HCT116 (cell line): ENCODE results near the gene MAPK6. TPM values are rescaled to one million over a fixed set of nuclear protein-coding genes. Genes with fewer than 3 reads are reported as not detected.

Experiments used
- ATAC-seq: fragments of 200-7000 bp; cut with Tn5 transposase; 2 replicates; pipeline ENCODE4 v1.9.1; 2020; ENCODE audit warnings: mild to moderate bottlenecking, moderate library complexity
- BruUV-seq: library from RNA; stranded (reverse); fragments of 400-500 nt; replicated peaks from 2 replicates; lab custom pipeline; 2021; lab: Mats Ljungman, UMichigan
- CTCF ChIA-PET: fragments of 300-600 bp; sonication (Branson Sonifier 250); formaldehyde crosslinking; loops from one replicate; lab custom pipeline; 2021; ENCODE audit warnings: antibody characterized with exemption; lab: Charles Lee
- POLR2A ChIA-PET: fragments of 300-600, 350-600 bp; sonication (Branson Sonifier 250); formaldehyde crosslinking; loops from one replicate; lab custom pipeline; 2021; ENCODE audit warnings: antibody characterized with exemption; lab: Charles Lee
- RAD21 ChIA-PET, 2 experiments: fragments of 300-600 bp; sonication (Branson Sonifier 250); formaldehyde crosslinking; loops; one replicate each; lab custom pipeline; 2023; ENCODE audit warnings: low total read pairs in 2 of 2; ENCODE audit not compliant: uncharacterized antibody in 2 of 2, unreplicated experiment in 2 of 2, low non-redundant PET in 1 of 2; lab: Charles Lee
- DNase-seq: peaks from one replicate; pipeline ENCODE4 v3.0.0-alpha.2; 2010; ENCODE audit warnings: low read depth, low spot score
- H2AFZ ChIP-seq: fragments of 200-600 bp; shearing (Covaris generic), sonication (generic); 2 replicates; pipeline ENCODE4 v1.6.1; 2017; ENCODE audit warnings: low read depth, mixed run types, mixed read lengths, antibody characterized with exemption, low read length; ENCODE audit not compliant: poor library complexity, severe bottlenecking
- H3K27ac ChIP-seq: 2 replicates; pipeline ENCODE4 v1.5.1; 2012; ENCODE audit warnings: low read depth, low read length
- H3K27me3 ChIP-seq: fragments of 200-600 bp; sonication (generic); 2 replicates; pipeline ENCODE4 v1.6.1; 2016; ENCODE audit warnings: mixed run types, low read length, mixed read lengths; ENCODE audit not compliant: insufficient read depth
- H3K36me3 ChIP-seq, 2 experiments: fragments of 200-500 bp in 1 of 2; fragments of 200-600 bp in 1 of 2; sonication (Bioruptor generic) in 1 of 2; sonication (generic) in 1 of 2; 2 replicates each; pipeline versions ENCODE4 v1.5.1 to v1.6.1; 2014 to 2016; ENCODE audit warnings: low read length in 2 of 2, inconsistent platforms in 1 of 2, mixed read lengths in 1 of 2, mixed run types in 1 of 2; ENCODE audit not compliant: insufficient read depth in 2 of 2, control insufficient read depth in 1 of 2
- H3K4me1 ChIP-seq, 2 experiments: fragments of 200-600 bp in 1 of 2; sonication (generic) in 1 of 2; 2 replicates each; pipeline versions ENCODE4 v1.5.1 to v1.6.1; 2012 to 2017; ENCODE audit warnings: low read length in 2 of 2, inconsistent platforms in 1 of 2, mild to moderate bottlenecking in 1 of 2, mixed read lengths in 1 of 2, mixed run types in 1 of 2, moderate library complexity in 1 of 2; ENCODE audit not compliant: insufficient read depth in 2 of 2, control insufficient read depth in 1 of 2
- H3K4me2 ChIP-seq: fragments of 200-600 bp; sonication (generic); 2 replicates; pipeline ENCODE4 v1.6.1; 2017; ENCODE audit warnings: mixed run types, low read length, mixed read lengths
- H3K4me3 ChIP-seq, 2 experiments: fragments of 200-600 bp in 1 of 2; sonication (generic) in 1 of 2; replicated peaks in 1 of 2; 2 replicates each; pipeline ENCODE4 v1.5.1; 2011 to 2016; ENCODE audit warnings: low read length in 2 of 2, control low read depth in 1 of 2, low read depth in 1 of 2, mild to moderate bottlenecking in 1 of 2, mixed read lengths in 1 of 2, mixed run types in 1 of 2
- H3K79me2 ChIP-seq: fragments of 200-600 bp; sonication (generic); 2 replicates; pipeline ENCODE4 v1.6.1; 2017; ENCODE audit warnings: mild to moderate bottlenecking, mixed run types, low read length, moderate library complexity, mixed read lengths; ENCODE audit not compliant: insufficient read depth
- H3K9ac ChIP-seq: fragments of 200-600 bp; sonication (generic); 2 replicates; pipeline ENCODE4 v1.6.1; 2016; ENCODE audit warnings: low read length, mixed read lengths
- H3K9me2 ChIP-seq: fragments of 200-600 bp; sonication (generic), shearing (Covaris generic); 2 replicates; pipeline ENCODE4 v1.6.1; 2017; ENCODE audit warnings: mixed run types, mild to moderate bottlenecking, moderate library complexity; ENCODE audit not compliant: insufficient read depth
- H3K9me3 ChIP-seq, 2 experiments: fragments of 200-500 bp in 1 of 2; fragments of 200-600 bp in 1 of 2; sonication (Bioruptor generic) in 1 of 2; sonication (generic) in 1 of 2; 2 replicates each; pipeline ENCODE4 v1.6.1; 2014 to 2017; ENCODE audit warnings: low read length in 2 of 2, mixed read lengths in 2 of 2, inconsistent platforms in 1 of 2, low read depth in 1 of 2, mild to moderate bottlenecking in 1 of 2, mixed run types in 1 of 2, moderate library complexity in 1 of 2; ENCODE audit not compliant: control insufficient read depth in 1 of 2, insufficient read depth in 1 of 2
- H4K20me1 ChIP-seq: fragments of 200-600 bp; sonication (generic), shearing (Covaris generic); 2 replicates; pipeline ENCODE4 v1.6.1; 2017; ENCODE audit warnings: mixed run types, mild to moderate bottlenecking, moderate library complexity; ENCODE audit not compliant: insufficient read depth
- EGR1 ChIP-seq: IDR thresholded peaks from 2 replicates; pipeline ENCODE4 v1.6.1; 2012; ENCODE audit warnings: low read depth
- ELF1 ChIP-seq: IDR thresholded peaks from 2 replicates; pipeline ENCODE4 v1.6.1; 2012; ENCODE audit warnings: low read depth, borderline replicate concordance
- EZH2 ChIP-seq: fragments of 200-600 bp; sonication (generic); IDR thresholded peaks from 2 replicates; pipeline ENCODE4 v1.6.1; 2017; ENCODE audit warnings: antibody characterized with exemption, mixed run types
- FOSL1 ChIP-seq: IDR thresholded peaks from 2 replicates; pipeline ENCODE4 v1.6.1; 2012; ENCODE audit warnings: low read depth
- JUND ChIP-seq: IDR thresholded peaks from 2 replicates; pipeline ENCODE4 v1.6.1; 2012
- POLR2A ChIP-seq: IDR thresholded peaks from 2 replicates; pipeline ENCODE4 v1.7.0; 2011; ENCODE audit warnings: borderline replicate concordance; ENCODE audit not compliant: insufficient read depth, insufficient read length; ENCODE audit errors: extremely low read depth
- POLR2AphosphoS5 ChIP-seq: IDR thresholded peaks from 2 replicates; pipeline ENCODE4 v1.6.1; 2011; ENCODE audit warnings: mild to moderate bottlenecking, low read depth, low read length, moderate library complexity
- RAD21 ChIP-seq: IDR thresholded peaks from 2 replicates; pipeline ENCODE4 v1.6.1; 2012; ENCODE audit warnings: low read depth, mild to moderate bottlenecking
- SP1 ChIP-seq: IDR thresholded peaks from 2 replicates; pipeline ENCODE4 v1.6.1; 2012; ENCODE audit warnings: low read depth
- TCF7L2 ChIP-seq: IDR thresholded peaks from 2 replicates; pipeline ENCODE4 v1.7.0; 2011; ENCODE audit warnings: borderline replicate concordance, inconsistent platforms; ENCODE audit not compliant: insufficient read depth, insufficient read length; ENCODE audit errors: extremely low read depth
- intact Hi-C: fragments of 100-400 bp; cut with micrococcal nuclease; formaldehyde crosslinking; loops from 2 replicates; pipeline ENCODE4 v1.10.0; 2022
- total RNA-seq: library from RNA; stranded (reverse); gene quantifications from one replicate; pipeline ENCODE4 v1.2.1, GENCODE V29; 2021; ENCODE audit not compliant: unreplicated experiment
- TF ChIP-seq, protein P1 (sequence below): IDR thresholded peaks from 2 replicates; pipeline ENCODE4 v1.6.1; 2012; ENCODE audit warnings: low read depth

Gene MAPK6
- total RNA-seq, 1 experiment from 2014 or later: 57.4 TPM

DNA sequence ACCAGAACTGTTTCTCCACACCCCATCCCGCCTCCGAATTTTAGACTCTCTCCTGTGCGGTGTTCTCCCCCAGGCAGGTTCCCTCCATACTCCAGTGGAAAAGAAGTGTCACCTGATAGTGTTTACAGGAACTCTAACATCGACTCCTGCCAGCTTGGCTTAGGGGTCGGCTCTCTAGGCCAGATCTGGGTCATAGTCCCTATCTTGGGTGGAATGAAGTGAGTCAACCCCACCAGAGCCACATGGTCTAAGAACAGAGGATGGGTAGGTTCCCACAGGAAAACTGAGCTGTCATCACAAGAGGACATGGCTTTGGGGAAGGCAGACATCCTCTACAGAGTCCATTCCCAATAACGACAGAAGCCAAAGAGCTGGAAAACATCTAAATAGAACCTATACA is 87.6 kb downstream of the MAPK6 start:
- POLR2A ChIA-PET: no interaction called here
- H3K4me1 ChIP-seq: peaks cover 8 to 15% of the 10 kb centered on the region in 2 experiments
- no peak overlapping the region for H3K27ac ChIP-seq

GRCh38 chr15:52107238-52107637 is 88.2 kb downstream of the MAPK6 start:
- no peak for TF ChIP-seq POLR2A
- TF ChIP-seq, protein P1, sequence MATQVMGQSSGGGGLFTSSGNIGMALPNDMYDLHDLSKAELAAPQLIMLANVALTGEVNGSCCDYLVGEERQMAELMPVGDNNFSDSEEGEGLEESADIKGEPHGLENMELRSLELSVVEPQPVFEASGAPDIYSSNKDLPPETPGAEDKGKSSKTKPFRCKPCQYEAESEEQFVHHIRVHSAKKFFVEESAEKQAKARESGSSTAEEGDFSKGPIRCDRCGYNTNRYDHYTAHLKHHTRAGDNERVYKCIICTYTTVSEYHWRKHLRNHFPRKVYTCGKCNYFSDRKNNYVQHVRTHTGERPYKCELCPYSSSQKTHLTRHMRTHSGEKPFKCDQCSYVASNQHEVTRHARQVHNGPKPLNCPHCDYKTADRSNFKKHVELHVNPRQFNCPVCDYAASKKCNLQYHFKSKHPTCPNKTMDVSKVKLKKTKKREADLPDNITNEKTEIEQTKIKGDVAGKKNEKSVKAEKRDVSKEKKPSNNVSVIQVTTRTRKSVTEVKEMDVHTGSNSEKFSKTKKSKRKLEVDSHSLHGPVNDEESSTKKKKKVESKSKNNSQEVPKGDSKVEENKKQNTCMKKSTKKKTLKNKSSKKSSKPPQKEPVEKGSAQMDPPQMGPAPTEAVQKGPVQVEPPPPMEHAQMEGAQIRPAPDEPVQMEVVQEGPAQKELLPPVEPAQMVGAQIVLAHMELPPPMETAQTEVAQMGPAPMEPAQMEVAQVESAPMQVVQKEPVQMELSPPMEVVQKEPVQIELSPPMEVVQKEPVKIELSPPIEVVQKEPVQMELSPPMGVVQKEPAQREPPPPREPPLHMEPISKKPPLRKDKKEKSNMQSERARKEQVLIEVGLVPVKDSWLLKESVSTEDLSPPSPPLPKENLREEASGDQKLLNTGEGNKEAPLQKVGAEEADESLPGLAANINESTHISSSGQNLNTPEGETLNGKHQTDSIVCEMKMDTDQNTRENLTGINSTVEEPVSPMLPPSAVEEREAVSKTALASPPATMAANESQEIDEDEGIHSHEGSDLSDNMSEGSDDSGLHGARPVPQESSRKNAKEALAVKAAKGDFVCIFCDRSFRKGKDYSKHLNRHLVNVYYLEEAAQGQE: no peak
- TF ChIP-seq RAD21: no peak
- no peak for TF ChIP-seq ELF1
- no peak for TF ChIP-seq EZH2
- no peak for TF ChIP-seq POLR2AphosphoS5
- ATAC-seq: no peak
- Histone ChIP-seq H3K4me3 (no peak overlapping the region), H3K9ac (no peak overlapping the region), H3K27me3 (no peaks in the 10 kb centered on the region), H3K36me3 (no peaks in the 10 kb centered on the region), H3K9me2 (no peaks in the 10 kb centered on the region), H4K20me1 (no peaks in the 10 kb centered on the region), H2AFZ (no peak overlapping the region), H3K9me3 (no peaks in the 10 kb centered on the region), H3K4me2 (no peak overlapping the region), H3K27ac (no peak overlapping the region), H3K79me2 (no peaks in the 10 kb centered on the region), H3K4me1 (peaks cover 8 to 15% of the 10 kb centered on the region in 2 experiments)
- no TSS peak for BruUV-seq
- RAD21 ChIA-PET: no interaction called here
- POLR2A ChIA-PET: no interaction called here
- CTCF ChIA-PET: no interaction called here
- intact Hi-C loops: no loop called here
- DNase-seq: no peak

More for the DNA sequence above, 87.6 kb downstream of the MAPK6 start:
- RAD21 ChIA-PET: no interaction called here
- Histone ChIP-seq H3K9ac (no peak overlapping the region), H3K79me2 (no peaks in the 10 kb centered on the region), H3K4me3 (no peak overlapping the region), H3K9me3 (no peaks in the 10 kb centered on the region), H3K9me2 (no peaks in the 10 kb centered on the region), H3K4me2 (no peak overlapping the region), H4K20me1 (no peaks in the 10 kb centered on the region), H3K27me3 (no peaks in the 10 kb centered on the region), H3K36me3 (no peaks in the 10 kb centered on the region)
- no peak for DNase-seq
- CTCF ChIA-PET: no interaction called here
- intact Hi-C loops: no loop called here
- TF ChIP-seq TCF7L2 (no peak), FOSL1 (no peak), JUND (no peak), SP1 (no peak), EGR1 (no peak), ELF1 (no peak)
- TF ChIP-seq, all 23 proteins: peak for 0
- H2AFZ ChIP-seq: no peak overlapping the region
- no peak for ATAC-seq
- no TSS peak for BruUV-seq
